ENCODE results near the gene SLIT3.

Gene SLIT3

GRCh38 chr5:168844016-168844921 lies 456.7 kb downstream of the SLIT3 start:
- DNase-seq = no peak

- no peak for DNase-seq
These were observed 457.5 kb downstream of the SLIT3 start for GRCh38 chr5:168843277-168844015.

- no peak for DNase-seq
These were observed 458.3 kb downstream of the SLIT3 start for GRCh38 chr5:168842571-168843205.

- DNase-seq = no peak
These were observed 463.1 kb downstream of the SLIT3 start for GRCh38 chr5:168837852-168838251.

GRCh38 chr5:168836603-168837231 lies 464.2 kb downstream of the SLIT3 start:
- no peak for DNase-seq

- no peak for DNase-seq
These were observed 467.0 kb downstream of the SLIT3 start for GRCh38 chr5:168833936-168834335.

- DNase-seq = no peak
These were observed 467.6 kb downstream of the SLIT3 start for GRCh38 chr5:168833383-168833782.

- no peak for DNase-seq
These were observed 468.6 kb downstream of the SLIT3 start for GRCh38 chr5:168832308-168832707.

GRCh38 chr5:168831383-168831782 lies 469.6 kb downstream of the SLIT3 start:
- DNase-seq = no peak

GRCh38 chr5:168830833-168831232 lies 470.1 kb downstream of the SLIT3 start:
- DNase-seq = no peak

GRCh38 chr5:168829922-168830417 lies 471.0 kb downstream of the SLIT3 start:
- DNase-seq = no peak

- DNase-seq = no peak
These were observed 471.9 kb downstream of the SLIT3 start for GRCh38 chr5:168829044-168829443.

GRCh38 chr5:168827636-168828035 lies 473.3 kb downstream of the SLIT3 start:
- DNase-seq = no peak

GRCh38 chr5:168826246-168826725 lies 474.7 kb downstream of the SLIT3 start:
- DNase-seq = no peak

GRCh38 chr5:168822745-168823281 lies 478.1 kb downstream of the SLIT3 start:
- DNase-seq = no peak

GRCh38 chr5:168822248-168822744 lies 478.6 kb downstream of the SLIT3 start:
- no peak for DNase-seq

- DNase-seq = no peak
These were observed 480.1 kb downstream of the SLIT3 start for GRCh38 chr5:168820874-168821273.

- no peak for DNase-seq
These were observed 481.8 kb downstream of the SLIT3 start for GRCh38 chr5:168819004-168819621.

GRCh38 chr5:168818558-168818957 lies 482.4 kb downstream of the SLIT3 start:
- DNase-seq = no peak

- no peak for DNase-seq
These were observed 483.3 kb downstream of the SLIT3 start for GRCh38 chr5:168817591-168817990.

- no peak for DNase-seq
These were observed 484.3 kb downstream of the SLIT3 start for GRCh38 chr5:168816661-168817060.

Data from activated CD4-positive, CD25-positive, alpha-beta regulatory T cell treated with anti-CD3 and anti-CD28 coated beads, Interleukin-2, amount 50 U/mL, for 72 hours (primary cell).